HepG2 (cell line): ENCODE measurements around the gene ARHGAP21. TPM values are rescaled to one million over a fixed set of nuclear protein-coding genes. Genes with fewer than 3 reads are reported as not detected.
A peak's percentile ranks its signal among the peaks of the same experiment; 100 is the strongest.

Source experiments
- CHD2 ChIP-seq: IDR thresholded peaks from 2 replicates; pipeline ENCODE4 v1.6.1; 2011; ENCODE audit warnings: low read depth, low read length, improper control_type of control experiment
- GATA4 ChIP-seq: sonication (generic); IDR thresholded peaks from 2 replicates; pipeline ENCODE4 v1.6.1; 2016; ENCODE audit warnings: antibody characterized with exemption, low read depth, borderline replicate concordance
- HNRNPUL1 ChIP-seq: fragments of 200-400 bp; formaldehyde crosslinking; IDR thresholded peaks from 2 replicates; pipeline ENCODE4 v1.6.1; 2017; ENCODE audit warnings: low read depth, mild to moderate bottlenecking, low read length, moderate library complexity
- KMT2B ChIP-seq: IDR thresholded peaks from 2 replicates; pipeline ENCODE4 v1.6.1; 2016; ENCODE audit warnings: missing genetic modification reagents, missing compliant biosample characterization
- MEIS1 ChIP-seq: sonication (generic); formaldehyde crosslinking; IDR thresholded peaks from 2 replicates; pipeline ENCODE4 v1.9.0; 2021; ENCODE audit warnings: mild to moderate bottlenecking, missing genetic modification reagents, moderate library complexity, borderline replicate concordance
- MYC ChIP-seq: sonication (generic); formaldehyde crosslinking; IDR thresholded peaks from 2 replicates; pipeline ENCODE4 v1.9.0; 2021; ENCODE audit warnings: missing genetic modification reagents, borderline replicate concordance
- NR1H2 ChIP-seq: sonication (generic); formaldehyde crosslinking; IDR thresholded peaks from 2 replicates; pipeline ENCODE4 v1.8.1; 2022; ENCODE audit warnings: low read depth, missing genetic modification reagents, borderline replicate concordance
- TBX2 ChIP-seq: sonication (generic); formaldehyde crosslinking; IDR thresholded peaks from 2 replicates; pipeline ENCODE4 v1.5.0; 2020; ENCODE audit warnings: missing genetic modification reagents, mild to moderate bottlenecking, borderline replicate concordance
- ZMYM3 ChIP-seq: sonication (generic); formaldehyde crosslinking; IDR thresholded peaks from 2 replicates; pipeline ENCODE4 v1.5.1; 2020; ENCODE audit warnings: mild to moderate bottlenecking, missing genetic modification reagents
- ZNF747 ChIP-seq: sonication (generic); formaldehyde crosslinking; IDR thresholded peaks from 2 replicates; pipeline ENCODE4 v1.8.1; 2023; ENCODE audit warnings: missing genetic modification reagents, mild to moderate bottlenecking, borderline replicate concordance
- ZNF777 ChIP-seq: sonication (generic); formaldehyde crosslinking; IDR thresholded peaks from 2 replicates; pipeline ENCODE4 v1.4.0; 2020; ENCODE audit warnings: missing genetic modification reagents
- ZNF878 ChIP-seq: sonication (generic); formaldehyde crosslinking; IDR thresholded peaks from 2 replicates; pipeline ENCODE4 v1.8.1; 2023; ENCODE audit warnings: mild to moderate bottlenecking, missing genetic modification reagents, moderate library complexity
- polyA plus RNA-seq, 8 experiments: library from polyadenylated mRNA; depleted of rRNA in 3 of 8; stranded (reverse) in 7 of 8; unstranded in 1 of 8; fragments of >200 nt; fragmentation: Illumina TruSeq in 4 of 8; extraction: Trizol in 4 of 8; gene quantifications; 2 replicates each; pipeline versions ENCODE4 v1.2.1 to v1.2.3, GENCODE V29; 2011 to 2016; ENCODE audit warnings: low read depth in 4 of 8, missing spikeins in 1 of 8, mixed read lengths in 1 of 8; ENCODE audit not compliant: insufficient read depth in 1 of 8
- total RNA-seq, 5 experiments: library from RNA; depleted of rRNA; stranded (reverse); fragments of >200 nt; fragmentation: Illumina TruSeq; extraction: Trizol; gene quantifications; 2 replicates each; pipeline ENCODE4 v1.2.3, GENCODE V29; 2016; ENCODE audit warnings: low read depth in 1 of 5
- TF ChIP-seq, protein P1 (sequence below): sonication (generic); formaldehyde crosslinking; IDR thresholded peaks from 2 replicates; pipeline ENCODE4 v1.4.0; 2020; ENCODE audit warnings: mild to moderate bottlenecking, missing genetic modification reagents
- TF ChIP-seq, protein P2 (sequence below): sonication (generic); formaldehyde crosslinking; conservative IDR thresholded peaks from 2 replicates; pipeline ENCODE4 v1.4.0; 2020; ENCODE audit warnings: mild to moderate bottlenecking, missing genetic modification reagents, moderate library complexity
- TF ChIP-seq, protein P3 (sequence below): sonication (generic); formaldehyde crosslinking; IDR thresholded peaks from 2 replicates; pipeline ENCODE4 v1.4.0; 2020; ENCODE audit warnings: missing genetic modification reagents; ENCODE audit errors: not compliant biosample characterization

Gene ARHGAP21
- total and polyA plus RNA-seq, 2 of the 13 experiments (the other 11 are each of a cell fraction or from before 2014, with no cell fraction given): 23.9 to 26.6 TPM

GRCh38 chr10:24721229-24722106, 2.2 kb downstream of the ARHGAP21 start (continued):
- TF ChIP-seq ZNF878 (no peak), TBX2 (peak; percentile 51; the same call in 1 of the 2 replicates), HNRNPUL1 (no peak), MEIS1 (CRISPR knock-in tag) (no peak), NR1H2 (CRISPR knock-in tag) (no peak), MYC (CRISPR knock-in tag) (peak; percentile 28; the same call in 1 of the 2 replicates), ZNF777 (CRISPR knock-in tag) (no peak), CHD2 (no peak), KMT2B (0 out of 2 replicates have a peak, but pooled peaks have one; percentile 39), GATA4 (no peak), ZMYM3 (CRISPR knock-in tag) (no peak), ZNF747 (CRISPR knock-in tag) (no peak; the same call in 1 of the 2 replicates)
- TF ChIP-seq, protein P1, sequence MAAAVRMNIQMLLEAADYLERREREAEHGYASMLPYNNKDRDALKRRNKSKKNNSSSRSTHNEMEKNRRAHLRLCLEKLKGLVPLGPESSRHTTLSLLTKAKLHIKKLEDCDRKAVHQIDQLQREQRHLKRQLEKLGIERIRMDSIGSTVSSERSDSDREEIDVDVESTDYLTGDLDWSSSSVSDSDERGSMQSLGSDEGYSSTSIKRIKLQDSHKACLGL (CRISPR knock-in tag): 0 out of 2 replicates have a peak, but pooled peaks have one; percentile 31
- TF ChIP-seq, protein P2, sequence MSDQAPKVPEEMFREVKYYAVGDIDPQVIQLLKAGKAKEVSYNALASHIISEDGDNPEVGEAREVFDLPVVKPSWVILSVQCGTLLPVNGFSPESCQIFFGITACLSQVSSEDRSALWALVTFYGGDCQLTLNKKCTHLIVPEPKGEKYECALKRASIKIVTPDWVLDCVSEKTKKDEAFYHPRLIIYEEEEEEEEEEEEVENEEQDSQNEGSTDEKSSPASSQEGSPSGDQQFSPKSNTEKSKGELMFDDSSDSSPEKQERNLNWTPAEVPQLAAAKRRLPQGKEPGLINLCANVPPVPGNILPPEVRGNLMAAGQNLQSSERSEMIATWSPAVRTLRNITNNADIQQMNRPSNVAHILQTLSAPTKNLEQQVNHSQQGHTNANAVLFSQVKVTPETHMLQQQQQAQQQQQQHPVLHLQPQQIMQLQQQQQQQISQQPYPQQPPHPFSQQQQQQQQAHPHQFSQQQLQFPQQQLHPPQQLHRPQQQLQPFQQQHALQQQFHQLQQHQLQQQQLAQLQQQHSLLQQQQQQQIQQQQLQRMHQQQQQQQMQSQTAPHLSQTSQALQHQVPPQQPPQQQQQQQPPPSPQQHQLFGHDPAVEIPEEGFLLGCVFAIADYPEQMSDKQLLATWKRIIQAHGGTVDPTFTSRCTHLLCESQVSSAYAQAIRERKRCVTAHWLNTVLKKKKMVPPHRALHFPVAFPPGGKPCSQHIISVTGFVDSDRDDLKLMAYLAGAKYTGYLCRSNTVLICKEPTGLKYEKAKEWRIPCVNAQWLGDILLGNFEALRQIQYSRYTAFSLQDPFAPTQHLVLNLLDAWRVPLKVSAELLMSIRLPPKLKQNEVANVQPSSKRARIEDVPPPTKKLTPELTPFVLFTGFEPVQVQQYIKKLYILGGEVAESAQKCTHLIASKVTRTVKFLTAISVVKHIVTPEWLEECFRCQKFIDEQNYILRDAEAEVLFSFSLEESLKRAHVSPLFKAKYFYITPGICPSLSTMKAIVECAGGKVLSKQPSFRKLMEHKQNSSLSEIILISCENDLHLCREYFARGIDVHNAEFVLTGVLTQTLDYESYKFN (CRISPR knock-in tag): no peak
- TF ChIP-seq, protein P3, sequence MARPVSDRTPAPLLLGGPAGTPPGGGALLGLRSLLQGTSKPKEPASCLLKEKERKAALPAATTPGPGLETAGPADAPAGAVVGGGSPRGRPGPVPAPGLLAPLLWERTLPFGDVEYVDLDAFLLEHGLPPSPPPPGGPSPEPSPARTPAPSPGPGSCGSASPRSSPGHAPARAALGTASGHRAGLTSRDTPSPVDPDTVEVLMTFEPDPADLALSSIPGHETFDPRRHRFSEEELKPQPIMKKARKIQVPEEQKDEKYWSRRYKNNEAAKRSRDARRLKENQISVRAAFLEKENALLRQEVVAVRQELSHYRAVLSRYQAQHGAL (CRISPR knock-in tag): no peak
